Measurements from ENCODE around the gene CCRL2.

DNA sequence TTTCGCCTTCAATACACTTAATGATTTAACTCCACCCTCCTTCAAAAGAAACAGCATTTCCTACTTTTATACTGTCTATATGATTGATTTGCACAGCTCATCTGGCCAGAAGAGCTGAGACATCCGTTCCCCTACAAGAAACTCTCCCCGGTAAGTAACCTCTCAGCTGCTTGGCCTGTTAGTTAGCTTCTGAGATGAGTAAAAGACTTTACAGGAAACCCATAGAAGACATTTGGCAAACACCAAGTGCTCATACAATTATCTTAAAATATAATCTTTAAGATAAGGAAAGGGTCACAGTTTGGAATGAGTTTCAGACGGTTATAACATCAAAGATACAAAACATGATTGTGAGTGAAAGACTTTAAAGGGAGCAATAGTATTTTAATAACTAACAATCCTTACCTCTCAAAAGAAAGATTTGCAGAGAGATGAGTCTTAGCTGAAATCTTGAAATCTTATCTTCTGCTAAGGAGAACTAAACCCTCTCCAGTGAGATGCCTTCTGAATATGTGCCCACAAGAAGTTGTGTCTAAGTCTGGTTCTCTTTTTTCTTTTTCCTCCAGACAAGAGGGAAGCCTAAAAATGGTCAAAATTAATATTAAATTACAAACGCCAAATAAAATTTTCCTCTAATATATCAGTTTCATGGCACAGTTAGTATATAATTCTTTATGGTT is 36.1 kb upstream of the CCRL2 start, which contains the start of gene CCR5:
- TF ChIP-seq, protein P1, sequence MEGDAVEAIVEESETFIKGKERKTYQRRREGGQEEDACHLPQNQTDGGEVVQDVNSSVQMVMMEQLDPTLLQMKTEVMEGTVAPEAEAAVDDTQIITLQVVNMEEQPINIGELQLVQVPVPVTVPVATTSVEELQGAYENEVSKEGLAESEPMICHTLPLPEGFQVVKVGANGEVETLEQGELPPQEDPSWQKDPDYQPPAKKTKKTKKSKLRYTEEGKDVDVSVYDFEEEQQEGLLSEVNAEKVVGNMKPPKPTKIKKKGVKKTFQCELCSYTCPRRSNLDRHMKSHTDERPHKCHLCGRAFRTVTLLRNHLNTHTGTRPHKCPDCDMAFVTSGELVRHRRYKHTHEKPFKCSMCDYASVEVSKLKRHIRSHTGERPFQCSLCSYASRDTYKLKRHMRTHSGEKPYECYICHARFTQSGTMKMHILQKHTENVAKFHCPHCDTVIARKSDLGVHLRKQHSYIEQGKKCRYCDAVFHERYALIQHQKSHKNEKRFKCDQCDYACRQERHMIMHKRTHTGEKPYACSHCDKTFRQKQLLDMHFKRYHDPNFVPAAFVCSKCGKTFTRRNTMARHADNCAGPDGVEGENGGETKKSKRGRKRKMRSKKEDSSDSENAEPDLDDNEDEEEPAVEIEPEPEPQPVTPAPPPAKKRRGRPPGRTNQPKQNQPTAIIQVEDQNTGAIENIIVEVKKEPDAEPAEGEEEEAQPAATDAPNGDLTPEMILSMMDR (IDR thresholded peaks at IDR 0.05), result no peak
- no peak for TF ChIP-seq POLR2A (IDR thresholded peaks at IDR 0.05)
